HepG2 (cell line): Measurements from ENCODE around the gene CBY1. TPM values are rescaled to one million over a fixed set of nuclear protein-coding genes. Genes with fewer than 3 reads are reported as not detected.

Source experiments
- CEBPG ChIP-seq: IDR thresholded peaks from 2 replicates; pipeline ENCODE4 v1.6.1; 2016
- ETV5 ChIP-seq: IDR thresholded peaks from 2 replicates; pipeline ENCODE4 v1.6.1; 2018; ENCODE audit warnings: missing biosample characterization, missing genetic modification reagents, inconsistent platforms, borderline replicate concordance
- FOSL2 ChIP-seq: sonication (generic); formaldehyde crosslinking; IDR thresholded peaks from 2 replicates; pipeline ENCODE4 v1.4.0; 2020; ENCODE audit warnings: missing genetic modification reagents
- FOXA3 ChIP-seq: IDR thresholded peaks from 2 replicates; pipeline ENCODE4 v1.6.1; 2016; ENCODE audit warnings: missing genetic modification reagents, missing compliant biosample characterization
- GATAD2A ChIP-seq: IDR thresholded peaks from 2 replicates; pipeline ENCODE4 v1.6.1; 2016
- HDAC2 ChIP-seq: sonication (generic); formaldehyde crosslinking; IDR thresholded peaks from 2 replicates; pipeline ENCODE4 v1.4.0; 2020; ENCODE audit warnings: missing genetic modification reagents
- ISL2 ChIP-seq: sonication (generic); formaldehyde crosslinking; IDR thresholded peaks from 2 replicates; pipeline ENCODE4 v1.5.0; 2020; ENCODE audit warnings: missing genetic modification reagents
- KMT2A ChIP-seq: sonication (generic); formaldehyde crosslinking; IDR thresholded peaks from 2 replicates; pipeline ENCODE4 v1.4.0; 2020; ENCODE audit warnings: missing genetic modification reagents
- MEF2D ChIP-seq: sonication (generic); formaldehyde crosslinking; IDR thresholded peaks from 2 replicates; pipeline ENCODE4 v1.5.1; 2020; ENCODE audit warnings: mild to moderate bottlenecking, missing genetic modification reagents
- PHF5A ChIP-seq: IDR thresholded peaks from one replicate; pipeline ENCODE4 v1.6.1; 2018; ENCODE audit warnings: low read depth, missing genetic modification reagents; ENCODE audit not compliant: unreplicated experiment
- SNRNP70 ChIP-seq: fragments of 200-400 bp; formaldehyde crosslinking; IDR thresholded peaks from 2 replicates; pipeline ENCODE4 v1.6.1; 2017; ENCODE audit warnings: mild to moderate bottlenecking, low read depth, low read length, moderate library complexity
- SOX13 ChIP-seq, 3 experiments: fragments of 450-650 bp in 1 of 3; sonication (generic) in 1 of 3; formaldehyde crosslinking in 1 of 3; IDR thresholded peaks in 2 of 3; conservative IDR thresholded peaks in 1 of 3; 2 replicates each; pipeline versions ENCODE4 v1.5.0 to v1.6.1; 2016 to 2020; ENCODE audit warnings: antibody characterized with exemption in 1 of 3, mild to moderate bottlenecking in 1 of 3, missing compliant biosample characterization in 1 of 3, missing genetic modification reagents in 1 of 3, moderate library complexity in 1 of 3
- TAF15 ChIP-seq: fragments of 200-400 bp; formaldehyde crosslinking; IDR thresholded peaks from one replicate; pipeline ENCODE4 v1.6.1; 2018; ENCODE audit warnings: mild to moderate bottlenecking, low read depth, low read length; ENCODE audit not compliant: poor library complexity, severe bottlenecking
- ZMYM4 ChIP-seq: sonication (generic); formaldehyde crosslinking; IDR thresholded peaks from 2 replicates; pipeline ENCODE4 v1.8.1; 2023; ENCODE audit warnings: mild to moderate bottlenecking, missing genetic modification reagents
- ZNF12 ChIP-seq: sonication (generic); formaldehyde crosslinking; IDR thresholded peaks from 2 replicates; pipeline ENCODE4 v1.5.0; 2020; ENCODE audit warnings: missing genetic modification reagents
- ZNF3 ChIP-seq: IDR thresholded peaks from 2 replicates; pipeline ENCODE4 v1.7.0; 2017; ENCODE audit warnings: inconsistent platforms
- ZNF552 ChIP-seq: sonication (generic); formaldehyde crosslinking; IDR thresholded peaks from 2 replicates; pipeline ENCODE4 v1.9.0; 2022; ENCODE audit warnings: missing genetic modification reagents, mild to moderate bottlenecking, borderline replicate concordance
- ZNF7 ChIP-seq: IDR thresholded peaks from 2 replicates; pipeline ENCODE4 v1.6.1; 2016; ENCODE audit warnings: missing biosample characterization, missing genetic modification reagents
- ZNF720 ChIP-seq: sonication (generic); formaldehyde crosslinking; IDR thresholded peaks from 2 replicates; pipeline ENCODE4 v1.4.0; 2020; ENCODE audit warnings: missing genetic modification reagents
- polyA plus RNA-seq, 8 experiments: library from polyadenylated mRNA; depleted of rRNA in 3 of 8; stranded (reverse) in 7 of 8; unstranded in 1 of 8; fragments of >200 nt; fragmentation: Illumina TruSeq in 4 of 8; extraction: Trizol in 4 of 8; gene quantifications; 2 replicates each; pipeline versions ENCODE4 v1.2.1 to v1.2.3, GENCODE V29; 2011 to 2016; ENCODE audit warnings: low read depth in 4 of 8, missing spikeins in 1 of 8, mixed read lengths in 1 of 8; ENCODE audit not compliant: insufficient read depth in 1 of 8
- total RNA-seq, 5 experiments: library from RNA; depleted of rRNA; stranded (reverse); fragments of >200 nt; fragmentation: Illumina TruSeq; extraction: Trizol; gene quantifications; 2 replicates each; pipeline ENCODE4 v1.2.3, GENCODE V29; 2016; ENCODE audit warnings: low read depth in 1 of 5
- TF ChIP-seq, protein P1 (sequence below): sonication (generic); formaldehyde crosslinking; conservative IDR thresholded peaks from 2 replicates; pipeline ENCODE4 v1.4.0; 2020; ENCODE audit warnings: mild to moderate bottlenecking, missing genetic modification reagents, moderate library complexity
- TF ChIP-seq, protein P2 (sequence below): sonication (generic); formaldehyde crosslinking; IDR thresholded peaks from 2 replicates; pipeline ENCODE4 v1.8.1; 2022; ENCODE audit warnings: mild to moderate bottlenecking, missing genetic modification reagents
- TF ChIP-seq, protein P3 (sequence below): sonication (generic); formaldehyde crosslinking; IDR thresholded peaks from 2 replicates; pipeline ENCODE4 v1.4.0; 2020; ENCODE audit warnings: missing genetic modification reagents
- TF ChIP-seq, protein P4 (sequence below): sonication (generic); formaldehyde crosslinking; conservative IDR thresholded peaks from 2 replicates; pipeline ENCODE4 v1.4.0; 2020; ENCODE audit warnings: missing genetic modification reagents

Gene CBY1
- total and polyA plus RNA-seq, 2 of the 13 experiments (the other 11 are each of a cell fraction or from before 2014, with no cell fraction given) = 19.7 to 20.3 TPM

DNA sequence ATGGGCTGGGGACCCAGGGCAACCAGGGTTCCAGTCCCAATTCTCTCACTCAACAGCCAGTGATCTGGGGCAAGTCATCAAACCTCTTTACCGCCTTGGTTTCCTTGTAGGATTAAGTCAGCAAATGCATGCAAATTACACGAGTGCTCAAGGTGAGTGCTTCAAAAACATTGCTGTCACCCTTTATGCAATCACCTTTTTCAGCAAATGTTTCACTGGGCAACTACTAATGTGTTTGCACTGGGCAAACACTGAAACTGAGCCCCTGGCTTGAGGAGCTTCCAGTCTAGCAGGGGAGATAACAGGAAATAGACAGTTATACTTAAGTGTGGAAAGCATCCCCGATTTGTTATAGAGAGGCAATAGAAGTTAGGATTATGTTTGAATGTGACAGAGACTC, 48.8 kb upstream of the CBY1 start (continued):
- TF ChIP-seq, protein P1, sequence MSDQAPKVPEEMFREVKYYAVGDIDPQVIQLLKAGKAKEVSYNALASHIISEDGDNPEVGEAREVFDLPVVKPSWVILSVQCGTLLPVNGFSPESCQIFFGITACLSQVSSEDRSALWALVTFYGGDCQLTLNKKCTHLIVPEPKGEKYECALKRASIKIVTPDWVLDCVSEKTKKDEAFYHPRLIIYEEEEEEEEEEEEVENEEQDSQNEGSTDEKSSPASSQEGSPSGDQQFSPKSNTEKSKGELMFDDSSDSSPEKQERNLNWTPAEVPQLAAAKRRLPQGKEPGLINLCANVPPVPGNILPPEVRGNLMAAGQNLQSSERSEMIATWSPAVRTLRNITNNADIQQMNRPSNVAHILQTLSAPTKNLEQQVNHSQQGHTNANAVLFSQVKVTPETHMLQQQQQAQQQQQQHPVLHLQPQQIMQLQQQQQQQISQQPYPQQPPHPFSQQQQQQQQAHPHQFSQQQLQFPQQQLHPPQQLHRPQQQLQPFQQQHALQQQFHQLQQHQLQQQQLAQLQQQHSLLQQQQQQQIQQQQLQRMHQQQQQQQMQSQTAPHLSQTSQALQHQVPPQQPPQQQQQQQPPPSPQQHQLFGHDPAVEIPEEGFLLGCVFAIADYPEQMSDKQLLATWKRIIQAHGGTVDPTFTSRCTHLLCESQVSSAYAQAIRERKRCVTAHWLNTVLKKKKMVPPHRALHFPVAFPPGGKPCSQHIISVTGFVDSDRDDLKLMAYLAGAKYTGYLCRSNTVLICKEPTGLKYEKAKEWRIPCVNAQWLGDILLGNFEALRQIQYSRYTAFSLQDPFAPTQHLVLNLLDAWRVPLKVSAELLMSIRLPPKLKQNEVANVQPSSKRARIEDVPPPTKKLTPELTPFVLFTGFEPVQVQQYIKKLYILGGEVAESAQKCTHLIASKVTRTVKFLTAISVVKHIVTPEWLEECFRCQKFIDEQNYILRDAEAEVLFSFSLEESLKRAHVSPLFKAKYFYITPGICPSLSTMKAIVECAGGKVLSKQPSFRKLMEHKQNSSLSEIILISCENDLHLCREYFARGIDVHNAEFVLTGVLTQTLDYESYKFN (CRISPR knock-in tag) = 0 out of 2 replicates have a peak, but pooled peaks have one; percentile 13
- TF ChIP-seq ZNF720 (no peak), ZNF552 (CRISPR knock-in tag) (no peak), ZNF3 (CRISPR knock-in tag) (peak; percentile 95), PHF5A (CRISPR knock-in tag) (no peak), MEF2D (CRISPR knock-in tag) (no peak), ETV5 (CRISPR knock-in tag) (no peak), ISL2 (no peak), ZMYM4 (CRISPR knock-in tag) (0 out of 2 replicates have a peak, but pooled peaks have one; percentile 35), SNRNP70 (no peak), KMT2A (CRISPR knock-in tag) (no peak), ZNF12 (CRISPR knock-in tag) (peak; percentile 56; the same call in 1 of the 2 replicates), HDAC2 (CRISPR knock-in tag) (no peak), ZNF7 (CRISPR knock-in tag) (peak; percentile 46; the same call in 1 of the 2 replicates), CEBPG (CRISPR knock-in tag) (peak; percentile 74), FOXA3 (CRISPR knock-in tag) (peak; percentile 47), FOSL2 (CRISPR knock-in tag) (peak; percentile 18; the same call in 1 of the 2 replicates), TAF15 (no peak), SOX13 (IDR thresholded peaks at IDR 0.05) (no peak), SOX13 (CRISPR knock-in tag; conservative IDR thresholded peaks at IDR 0.05 in 1 of 2, IDR thresholded peaks at IDR 0.05 in 1 of 2) (peak in 1 of 2 experiments; percentile 34; a peak in 1 of 4 replicates), GATAD2A (CRISPR knock-in tag) (peak; percentile 60)
- TF ChIP-seq, protein P2, sequence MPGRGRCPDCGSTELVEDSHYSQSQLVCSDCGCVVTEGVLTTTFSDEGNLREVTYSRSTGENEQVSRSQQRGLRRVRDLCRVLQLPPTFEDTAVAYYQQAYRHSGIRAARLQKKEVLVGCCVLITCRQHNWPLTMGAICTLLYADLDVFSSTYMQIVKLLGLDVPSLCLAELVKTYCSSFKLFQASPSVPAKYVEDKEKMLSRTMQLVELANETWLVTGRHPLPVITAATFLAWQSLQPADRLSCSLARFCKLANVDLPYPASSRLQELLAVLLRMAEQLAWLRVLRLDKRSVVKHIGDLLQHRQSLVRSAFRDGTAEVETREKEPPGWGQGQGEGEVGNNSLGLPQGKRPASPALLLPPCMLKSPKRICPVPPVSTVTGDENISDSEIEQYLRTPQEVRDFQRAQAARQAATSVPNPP = no peak
- TF ChIP-seq, protein P3, sequence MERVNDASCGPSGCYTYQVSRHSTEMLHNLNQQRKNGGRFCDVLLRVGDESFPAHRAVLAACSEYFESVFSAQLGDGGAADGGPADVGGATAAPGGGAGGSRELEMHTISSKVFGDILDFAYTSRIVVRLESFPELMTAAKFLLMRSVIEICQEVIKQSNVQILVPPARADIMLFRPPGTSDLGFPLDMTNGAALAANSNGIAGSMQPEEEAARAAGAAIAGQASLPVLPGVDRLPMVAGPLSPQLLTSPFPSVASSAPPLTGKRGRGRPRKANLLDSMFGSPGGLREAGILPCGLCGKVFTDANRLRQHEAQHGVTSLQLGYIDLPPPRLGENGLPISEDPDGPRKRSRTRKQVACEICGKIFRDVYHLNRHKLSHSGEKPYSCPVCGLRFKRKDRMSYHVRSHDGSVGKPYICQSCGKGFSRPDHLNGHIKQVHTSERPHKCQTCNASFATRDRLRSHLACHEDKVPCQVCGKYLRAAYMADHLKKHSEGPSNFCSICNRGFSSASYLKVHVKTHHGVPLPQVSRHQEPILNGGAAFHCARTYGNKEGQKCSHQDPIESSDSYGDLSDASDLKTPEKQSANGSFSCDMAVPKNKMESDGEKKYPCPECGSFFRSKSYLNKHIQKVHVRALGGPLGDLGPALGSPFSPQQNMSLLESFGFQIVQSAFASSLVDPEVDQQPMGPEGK (CRISPR knock-in tag) = 0 out of 2 replicates have a peak, but pooled peaks have one; percentile 18
- TF ChIP-seq, protein P4, sequence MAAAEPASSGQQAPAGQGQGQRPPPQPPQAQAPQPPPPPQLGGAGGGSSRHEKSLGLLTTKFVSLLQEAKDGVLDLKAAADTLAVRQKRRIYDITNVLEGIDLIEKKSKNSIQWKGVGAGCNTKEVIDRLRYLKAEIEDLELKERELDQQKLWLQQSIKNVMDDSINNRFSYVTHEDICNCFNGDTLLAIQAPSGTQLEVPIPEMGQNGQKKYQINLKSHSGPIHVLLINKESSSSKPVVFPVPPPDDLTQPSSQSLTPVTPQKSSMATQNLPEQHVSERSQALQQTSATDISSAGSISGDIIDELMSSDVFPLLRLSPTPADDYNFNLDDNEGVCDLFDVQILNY = no peak
